Cardiac muscle cell (in vitro differentiated cells and primary cell): ENCODE measurements around the gene USF3. TPM values are rescaled to one million over a fixed set of nuclear protein-coding genes. Genes with fewer than 3 reads are reported as not detected.
A peak's percentile ranks its signal among the peaks of the same experiment; 100 is the strongest.

Experiments used
- DNase-seq, 2 donors: peaks; one replicate each; pipeline versions ENCODE4 v3.0.0 to v3.0.0-alpha.2; 2010 to 2017; ENCODE audit warnings: low read depth in 1 of 2, low spot score in 1 of 2
- H3K27ac ChIP-seq: fragments of 200-600 bp; sonication (generic); 2 replicates; pipeline ENCODE4 v1.5.1; 2016
- H3K27me3 ChIP-seq: fragments of 200-600 bp; sonication (generic); 2 replicates; pipeline ENCODE4 v1.6.0; 2016; ENCODE audit warnings: control low read depth
- H3K36me3 ChIP-seq: fragments of 200-600 bp; sonication (generic); 2 replicates; pipeline ENCODE4 v1.5.1; 2016; ENCODE audit warnings: control low read depth
- H3K4me1 ChIP-seq: fragments of 200-600 bp; sonication (generic); 2 replicates; pipeline ENCODE4 v1.8.1; 2017; ENCODE audit warnings: low read depth, mild to moderate bottlenecking, mixed run types
- H3K4me3 ChIP-seq: fragments of 200-600 bp; sonication (generic); 2 replicates; pipeline ENCODE4 v1.5.1; 2016; ENCODE audit warnings: mild to moderate bottlenecking
- H3K9me3 ChIP-seq: fragments of 200-600 bp; sonication (generic); 2 replicates; pipeline ENCODE4 v1.5.1; 2017; ENCODE audit warnings: low read depth, mild to moderate bottlenecking, control low read depth
- polyA plus RNA-seq: library from polyadenylated mRNA; unstranded; fragments of >200 nt; fragmentation: Nextera tagmentation; extraction: Ambion mirVana; gene quantifications from 2 replicates; pipeline ENCODE4 v1.2.1, GENCODE V29; 2016
- total RNA-seq: library from RNA; depleted of rRNA; stranded (reverse); fragments of >200 nt; gene quantifications from 2 replicates; pipeline ENCODE4 v1.2.3, GENCODE V29; 2016
- TF ChIP-seq, protein P1 (sequence below): IDR thresholded peaks from 2 replicates; pipeline ENCODE4 v1.5.1; 2012; ENCODE audit warnings: low read depth, mild to moderate bottlenecking, low read length

The USF3 gene, protein sequence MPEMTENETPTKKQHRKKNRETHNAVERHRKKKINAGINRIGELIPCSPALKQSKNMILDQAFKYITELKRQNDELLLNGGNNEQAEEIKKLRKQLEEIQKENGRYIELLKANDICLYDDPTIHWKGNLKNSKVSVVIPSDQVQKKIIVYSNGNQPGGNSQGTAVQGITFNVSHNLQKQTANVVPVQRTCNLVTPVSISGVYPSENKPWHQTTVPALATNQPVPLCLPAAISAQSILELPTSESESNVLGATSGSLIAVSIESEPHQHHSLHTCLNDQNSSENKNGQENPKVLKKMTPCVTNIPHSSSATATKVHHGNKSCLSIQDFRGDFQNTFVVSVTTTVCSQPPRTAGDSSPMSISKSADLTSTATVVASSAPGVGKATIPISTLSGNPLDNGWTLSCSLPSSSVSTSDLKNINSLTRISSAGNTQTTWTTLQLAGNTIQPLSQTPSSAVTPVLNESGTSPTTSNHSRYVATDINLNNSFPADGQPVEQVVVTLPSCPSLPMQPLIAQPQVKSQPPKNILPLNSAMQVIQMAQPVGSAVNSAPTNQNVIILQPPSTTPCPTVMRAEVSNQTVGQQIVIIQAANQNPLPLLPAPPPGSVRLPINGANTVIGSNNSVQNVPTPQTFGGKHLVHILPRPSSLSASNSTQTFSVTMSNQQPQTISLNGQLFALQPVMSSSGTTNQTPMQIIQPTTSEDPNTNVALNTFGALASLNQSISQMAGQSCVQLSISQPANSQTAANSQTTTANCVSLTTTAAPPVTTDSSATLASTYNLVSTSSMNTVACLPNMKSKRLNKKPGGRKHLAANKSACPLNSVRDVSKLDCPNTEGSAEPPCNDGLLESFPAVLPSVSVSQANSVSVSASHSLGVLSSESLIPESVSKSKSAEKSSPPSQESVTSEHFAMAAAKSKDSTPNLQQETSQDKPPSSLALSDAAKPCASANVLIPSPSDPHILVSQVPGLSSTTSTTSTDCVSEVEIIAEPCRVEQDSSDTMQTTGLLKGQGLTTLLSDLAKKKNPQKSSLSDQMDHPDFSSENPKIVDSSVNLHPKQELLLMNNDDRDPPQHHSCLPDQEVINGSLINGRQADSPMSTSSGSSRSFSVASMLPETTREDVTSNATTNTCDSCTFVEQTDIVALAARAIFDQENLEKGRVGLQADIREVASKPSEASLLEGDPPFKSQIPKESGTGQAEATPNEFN (N-terminal part only)
- total RNA-seq, result 7.8 and 11.4 TPM in 2 replicates
- 3.1 and 5.6 TPM in 2 replicates for polyA plus RNA-seq

DNA sequence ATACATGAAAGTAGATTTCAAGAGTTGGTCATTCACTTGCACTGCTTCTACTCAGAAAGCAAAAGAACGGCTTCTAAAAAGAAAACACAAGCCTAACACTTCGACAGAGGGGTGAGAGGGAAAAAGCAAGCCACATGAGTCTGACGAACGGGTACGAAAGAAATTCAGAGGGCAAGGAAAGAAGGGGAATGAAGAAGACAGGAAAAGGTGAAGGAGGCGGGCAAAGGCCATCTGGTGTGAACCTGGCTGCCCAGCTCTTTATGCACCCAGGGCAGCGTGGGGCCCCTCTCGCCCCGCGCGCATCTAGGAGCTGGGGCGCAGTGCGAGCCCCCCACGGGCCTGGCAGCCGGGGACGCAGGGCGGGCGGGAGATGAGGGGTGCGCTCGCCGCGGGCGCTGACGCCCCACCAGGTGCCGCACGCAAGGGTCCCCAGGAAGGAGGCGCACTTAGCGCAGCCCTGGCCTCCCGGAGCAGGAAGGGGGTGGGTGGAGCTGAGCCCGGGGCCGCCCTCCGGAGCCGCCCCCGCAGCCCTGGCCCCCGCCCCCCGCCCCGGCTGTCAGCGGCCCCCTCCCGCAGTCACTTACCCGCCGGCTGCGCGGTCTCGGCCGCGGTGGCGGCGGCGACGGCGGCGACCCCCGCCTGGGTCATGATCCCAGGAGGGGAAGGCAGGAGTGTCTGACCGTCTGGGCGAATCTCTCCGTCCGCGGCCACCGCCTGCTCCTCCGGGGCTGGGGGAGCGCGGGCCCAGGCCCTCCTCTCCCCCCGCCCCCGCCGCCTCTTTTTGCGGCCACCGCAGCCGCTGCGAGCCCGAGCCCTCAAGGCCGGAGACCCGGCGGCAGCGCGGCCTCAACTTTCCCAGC, at the start of gene USF3:
Gene USF3, minus strand, starts transcription at position 857 of the 860 bp plus-strand sequence. CDS start 21,764 bp downstream, outside the sequence.
- Histone ChIP-seq H3K27ac (peak within 1 kb of the TSS; percentile 98), H3K4me1 (peaks cover 10% of the 10 kb centered on the region), H3K9me3 (no peaks in the 10 kb centered on the region), H3K4me3 (peak within 1 kb of the TSS; percentile 90), H3K36me3 (no peaks in the 10 kb centered on the region), H3K27me3 (no peaks in the 10 kb centered on the region)
- TF ChIP-seq, protein P1, sequence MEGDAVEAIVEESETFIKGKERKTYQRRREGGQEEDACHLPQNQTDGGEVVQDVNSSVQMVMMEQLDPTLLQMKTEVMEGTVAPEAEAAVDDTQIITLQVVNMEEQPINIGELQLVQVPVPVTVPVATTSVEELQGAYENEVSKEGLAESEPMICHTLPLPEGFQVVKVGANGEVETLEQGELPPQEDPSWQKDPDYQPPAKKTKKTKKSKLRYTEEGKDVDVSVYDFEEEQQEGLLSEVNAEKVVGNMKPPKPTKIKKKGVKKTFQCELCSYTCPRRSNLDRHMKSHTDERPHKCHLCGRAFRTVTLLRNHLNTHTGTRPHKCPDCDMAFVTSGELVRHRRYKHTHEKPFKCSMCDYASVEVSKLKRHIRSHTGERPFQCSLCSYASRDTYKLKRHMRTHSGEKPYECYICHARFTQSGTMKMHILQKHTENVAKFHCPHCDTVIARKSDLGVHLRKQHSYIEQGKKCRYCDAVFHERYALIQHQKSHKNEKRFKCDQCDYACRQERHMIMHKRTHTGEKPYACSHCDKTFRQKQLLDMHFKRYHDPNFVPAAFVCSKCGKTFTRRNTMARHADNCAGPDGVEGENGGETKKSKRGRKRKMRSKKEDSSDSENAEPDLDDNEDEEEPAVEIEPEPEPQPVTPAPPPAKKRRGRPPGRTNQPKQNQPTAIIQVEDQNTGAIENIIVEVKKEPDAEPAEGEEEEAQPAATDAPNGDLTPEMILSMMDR, result no peak
- peak; percentile 64 to 77 for DNase-seq

DNA sequence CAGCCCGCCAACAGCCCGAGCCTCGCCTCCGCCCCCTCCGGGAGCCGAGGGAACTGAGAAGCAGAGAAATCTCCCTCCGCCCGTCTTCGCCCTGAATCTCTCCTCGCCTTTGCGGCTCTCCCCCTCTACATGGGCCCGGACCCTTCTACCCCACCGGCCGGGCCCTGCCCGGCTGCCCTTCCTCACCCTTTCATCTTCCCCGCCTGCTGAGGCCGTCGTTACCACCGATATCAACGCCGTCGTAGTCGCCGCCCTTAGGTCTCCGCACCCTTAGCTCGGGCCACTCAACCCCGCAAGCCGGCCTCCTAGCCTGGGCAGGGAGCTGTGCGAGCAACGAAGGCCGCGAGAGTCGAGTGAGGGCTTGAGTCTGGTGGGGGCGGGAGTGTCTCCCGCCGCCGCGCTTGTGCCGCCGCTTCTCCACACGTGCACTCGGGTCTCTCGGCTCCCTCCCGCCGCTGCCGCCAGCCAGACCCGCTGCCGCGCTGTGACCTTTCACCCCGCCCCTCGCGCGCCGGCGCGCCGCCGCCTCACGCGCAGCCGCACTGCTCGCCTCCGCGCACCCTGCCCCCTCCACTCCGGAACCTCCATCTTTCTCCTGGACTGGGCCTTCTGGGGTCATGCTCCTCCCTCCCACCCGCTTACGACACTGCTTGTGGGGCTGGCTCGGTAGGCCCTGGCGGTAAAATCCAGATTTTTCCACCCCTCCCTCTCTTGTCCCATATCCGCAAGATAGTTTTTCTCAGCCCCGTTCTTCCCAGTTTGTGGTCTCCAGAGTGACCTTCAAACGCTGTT, 49.5 kb upstream of the USF3 start, which contains the start of gene NAA50:
Gene NAA50, minus strand, starts transcription at position 494 of the 792 bp plus-strand sequence. Its CDS starts 300 bp downstream, at position 194.
- Histone ChIP-seq H3K4me1 (peaks cover 18% of the 10 kb centered on the region), H3K9me3 (no peaks in the 10 kb centered on the region), H3K4me3 (peak within 1 kb of the TSS; percentile 90), H3K36me3 (no peaks in the 10 kb centered on the region), H3K27me3 (no peaks in the 10 kb centered on the region), H3K27ac (peak within 1 kb of the TSS; percentile 99)
- peak; percentile 93 to 98 for DNase-seq
- TF ChIP-seq, protein P1, result peak; percentile 29

DNA sequence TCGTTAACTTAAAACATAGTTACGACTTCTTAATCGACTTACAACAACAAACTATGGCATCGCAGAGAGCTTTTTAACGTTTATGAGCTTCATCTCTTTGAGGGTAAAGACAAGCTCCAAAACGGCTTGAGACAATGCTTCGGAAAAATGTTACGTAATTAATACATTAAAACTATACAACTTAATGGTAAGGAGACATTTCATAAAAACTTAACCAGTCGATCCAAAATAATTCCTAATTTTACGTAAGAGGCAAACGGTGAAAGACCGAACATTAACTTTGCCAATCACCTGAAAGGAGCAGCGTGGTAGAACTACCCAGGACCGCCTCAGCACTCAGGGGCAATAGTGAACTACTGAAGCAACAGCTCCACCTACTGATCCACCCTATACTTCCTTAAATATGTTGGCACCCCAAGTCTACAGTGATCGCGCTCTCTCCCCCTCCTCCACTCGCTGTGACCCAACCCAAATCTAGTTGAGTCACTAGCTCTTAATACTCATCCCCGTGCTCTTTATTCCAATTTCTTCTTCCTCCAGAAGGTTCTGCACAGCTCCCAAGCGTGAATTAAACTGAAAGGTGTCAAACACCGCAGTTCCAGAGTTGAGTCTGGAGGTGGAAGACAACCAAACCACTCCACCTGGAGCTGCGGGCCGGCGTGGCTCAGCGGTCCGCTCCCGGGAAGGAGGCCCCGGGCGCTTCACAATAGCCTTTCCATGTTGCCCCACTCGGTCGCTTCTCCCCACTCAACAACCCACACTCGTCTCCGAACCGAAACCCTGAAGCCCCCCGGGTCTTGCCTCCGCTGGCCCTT, 48.7 kb upstream of the USF3 start:
- DNase-seq, result peak; percentile 83 to 89
- Histone ChIP-seq H3K4me3 (peak overlapping the region; percentile 90), H3K4me1 (peaks cover 18% of the 10 kb centered on the region), H3K27ac (peak overlapping the region; percentile 99), H3K9me3 (no peaks in the 10 kb centered on the region), H3K27me3 (no peaks in the 10 kb centered on the region), H3K36me3 (no peaks in the 10 kb centered on the region)
- TF ChIP-seq, protein P1, result peak; percentile 59

DNA sequence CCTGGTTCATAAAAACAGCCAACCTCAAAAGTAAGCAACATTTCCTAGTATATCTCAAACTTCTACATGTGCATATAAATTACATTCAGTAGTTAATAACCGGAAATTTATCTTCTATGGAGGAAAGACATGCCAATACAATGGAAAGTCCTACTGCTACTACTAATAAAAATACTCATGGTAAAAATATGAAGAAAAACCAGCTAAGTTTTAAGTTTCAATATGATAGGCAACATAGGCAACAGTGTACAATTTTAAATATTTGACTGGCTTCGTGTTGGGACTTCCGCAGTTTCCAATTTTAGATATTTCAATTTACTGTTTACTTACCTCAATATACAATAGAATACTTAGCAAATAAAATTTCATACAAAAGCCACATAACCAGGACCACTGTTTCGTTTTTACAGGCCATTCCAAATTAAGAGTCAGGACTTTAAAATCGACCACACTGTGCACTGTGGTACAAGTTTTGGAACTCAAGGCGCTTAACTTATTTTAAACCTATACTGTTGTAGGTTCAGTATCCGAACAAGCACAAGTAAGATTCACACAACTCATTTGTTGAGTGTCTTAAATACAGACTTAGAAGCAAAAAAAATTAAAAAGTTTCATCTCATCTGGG, 46.7 kb upstream of the USF3 start:
- TF ChIP-seq, protein P1, result no peak
- H3K27me3 ChIP-seq, result no peaks in the 10 kb centered on the region
- H3K4me3 ChIP-seq, result no peak overlapping the region
- H3K36me3 ChIP-seq, result no peaks in the 10 kb centered on the region
- peaks cover 11% of the 10 kb centered on the region for H3K4me1 ChIP-seq
- H3K9me3 ChIP-seq, result no peaks in the 10 kb centered on the region
- no peak overlapping the region for H3K27ac ChIP-seq
- DNase-seq, result no peak
